GM12875 (cell line): ENCODE data around the gene MAPRE3.

Source experiments
- H3K4me3 ChIP-seq: one replicate; pipeline ENCODE4 v1.5.1; 2011; ENCODE audit warnings: low read depth, low read length, control low read depth
- CTCF ChIP-seq: IDR thresholded peaks from 2 replicates; pipeline ENCODE4 v1.5.1; 2011; ENCODE audit warnings: low read depth, mild to moderate bottlenecking, control low read depth, inconsistent platforms, low read length, moderate library complexity, borderline replicate concordance; ENCODE audit not compliant: insufficient read depth

The MAPRE3 gene

GRCh38 chr2:27038631-27039339 is 68.3 kb downstream of the MAPRE3 start:
- no peak overlapping the region for H3K4me3 ChIP-seq
- TF ChIP-seq CTCF = no peak

DNA sequence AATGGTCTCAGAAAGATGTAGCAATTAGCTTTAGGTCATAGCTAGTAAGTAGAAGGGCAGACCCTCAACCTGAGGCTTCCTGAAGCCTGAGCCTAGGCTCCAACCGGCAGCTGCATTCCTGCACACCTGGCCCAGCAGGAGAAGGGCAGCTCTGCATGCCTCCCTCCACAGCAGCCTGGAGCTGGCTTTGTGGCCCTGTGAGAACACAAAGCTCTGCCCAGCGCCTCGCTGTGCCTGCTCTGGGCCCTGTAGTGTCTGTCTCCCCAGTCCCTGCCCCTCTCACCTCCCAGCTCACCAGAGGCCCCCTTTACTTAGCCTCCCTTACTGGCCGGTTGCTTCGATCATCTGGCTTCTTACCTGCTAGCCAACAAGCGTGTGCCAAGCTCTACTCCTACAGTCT is 69.0 kb downstream of the MAPRE3 start:
- H3K4me3 ChIP-seq = no peak overlapping the region
- TF ChIP-seq CTCF = no peak

DNA sequence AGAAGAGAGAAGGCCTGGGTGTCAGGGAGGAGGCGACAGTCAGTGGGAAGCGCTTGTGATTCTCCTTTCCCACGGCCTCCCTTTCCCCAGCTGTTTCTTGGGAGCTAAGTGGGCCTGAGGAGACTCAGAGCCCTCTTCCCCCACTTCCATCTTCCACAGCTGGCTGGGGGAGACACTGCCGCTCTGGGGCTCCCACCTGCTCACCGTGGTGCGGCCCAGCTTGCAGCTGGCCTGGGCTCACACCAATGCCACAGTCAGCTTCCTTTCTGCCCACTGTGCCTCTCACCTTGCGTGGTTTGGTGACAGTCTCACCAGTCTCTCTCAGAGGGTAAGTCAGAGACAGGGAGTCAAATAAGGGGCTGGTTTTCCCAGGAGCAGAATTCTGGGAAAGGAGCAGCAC is 69.4 kb downstream of the MAPRE3 start:
- no peak overlapping the region for H3K4me3 ChIP-seq
- TF ChIP-seq CTCF = no peak

DNA sequence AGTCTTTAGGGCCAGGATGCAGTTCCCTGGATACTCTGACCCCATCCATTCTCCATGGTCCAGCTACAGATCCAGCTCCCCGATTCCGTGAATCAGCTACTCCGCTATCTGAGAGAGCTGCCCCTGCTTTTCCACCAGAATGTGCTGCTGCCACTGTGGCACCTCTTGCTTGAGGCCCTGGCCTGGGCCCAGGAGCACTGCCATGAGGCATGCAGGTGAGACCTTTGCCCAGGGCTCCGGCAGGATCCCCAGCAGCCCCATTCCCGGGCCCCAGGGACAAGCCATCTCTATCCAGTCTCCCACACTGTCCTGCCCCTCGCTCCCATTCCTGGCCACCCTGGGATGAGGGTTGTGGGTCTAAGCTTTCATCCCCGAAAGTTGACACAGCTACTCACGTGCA is 69.8 kb downstream of the MAPRE3 start:
- H3K4me3 ChIP-seq = no peak overlapping the region
- TF ChIP-seq CTCF = no peak

DNA sequence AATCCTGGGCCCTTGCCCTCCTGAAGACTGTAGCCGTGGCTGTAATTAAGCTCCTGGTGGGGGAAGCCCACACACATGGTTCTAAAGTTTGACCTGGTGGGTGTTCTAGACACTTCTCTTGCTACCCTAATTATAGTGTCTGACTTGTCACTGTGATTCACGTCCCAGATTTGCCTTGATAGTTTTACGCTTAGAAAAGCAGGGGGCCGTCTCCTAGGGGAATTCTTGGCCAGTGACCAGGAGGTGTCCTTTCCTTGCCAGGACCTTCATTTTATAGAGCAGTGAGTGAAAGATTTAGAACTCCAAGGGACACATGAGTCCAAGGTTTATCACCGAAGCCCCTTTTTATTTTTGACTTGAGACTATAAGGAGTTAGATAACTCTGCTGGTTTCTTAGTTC is 71.3 kb downstream of the MAPRE3 start:
- TF ChIP-seq CTCF = no peak
- no peak overlapping the region for H3K4me3 ChIP-seq

GRCh38 chr2:27042159-27042661 is 71.8 kb downstream of the MAPRE3 start:
- no peak for TF ChIP-seq CTCF
- H3K4me3 ChIP-seq = no peak overlapping the region

DNA sequence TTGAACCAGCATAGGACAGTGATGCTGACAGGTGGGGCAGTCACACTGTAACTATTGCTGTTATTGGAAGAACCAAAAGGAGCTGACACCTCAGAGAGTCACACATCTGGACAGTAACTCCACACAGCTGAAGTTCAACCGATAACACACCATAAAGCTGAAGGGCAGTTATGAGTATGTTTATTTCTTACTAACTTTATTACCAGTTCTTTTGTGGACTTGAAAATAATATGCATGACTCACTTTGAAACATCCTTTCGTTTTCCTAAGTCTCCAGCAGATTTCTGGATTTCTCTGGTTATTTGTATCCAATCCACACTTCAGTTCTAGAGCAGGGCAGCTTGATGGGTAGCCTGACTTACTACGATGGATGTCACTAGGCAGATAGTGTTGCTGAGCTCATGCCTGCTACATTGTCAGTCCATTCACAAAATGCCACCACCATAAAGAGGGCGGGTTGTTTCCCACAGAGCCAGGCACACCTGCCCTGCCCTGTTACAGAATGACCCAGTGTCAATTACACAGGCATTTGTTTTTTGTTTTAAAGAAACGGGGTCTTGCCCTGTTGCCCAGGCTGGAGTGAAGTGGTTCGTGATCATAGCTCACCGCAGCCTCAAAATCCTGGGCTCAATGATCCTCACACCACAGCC is 72.7 kb downstream of the MAPRE3 start:
- no peak overlapping the region for H3K4me3 ChIP-seq
- no peak for TF ChIP-seq CTCF
